GM19035 (cell line): ENCODE measurements around the gene B3GAT1.

ENCODE experiments used
- ATAC-seq: cut with Tn5 transposase; IDR thresholded peaks from one replicate; pipeline ENCODE4 v1.9.1; 2021; ENCODE audit not compliant: unreplicated experiment

The B3GAT1 gene

GRCh38 chr11:134393638-134394037, 18.4 kb downstream of the B3GAT1 start:
- no peak for ATAC-seq

GRCh38 chr11:134392953-134393615, 19.0 kb downstream of the B3GAT1 start:
- ATAC-seq: no peak

- no peak for ATAC-seq
Observed at GRCh38 chr11:134391656-134392055, 20.4 kb downstream of the B3GAT1 start.

- ATAC-seq: no peak
Observed at GRCh38 chr11:134390706-134391569, 21.1 kb downstream of the B3GAT1 start.

GRCh38 chr11:134389464-134390180, 22.4 kb downstream of the B3GAT1 start:
- no peak for ATAC-seq

- ATAC-seq: no peak
Observed at GRCh38 chr11:134388590-134388989, 23.5 kb downstream of the B3GAT1 start.

- no peak for ATAC-seq
Observed at GRCh38 chr11:134387501-134387900, 24.5 kb downstream of the B3GAT1 start.

GRCh38 chr11:134386945-134387344, 25.1 kb downstream of the B3GAT1 start:
- no peak for ATAC-seq

- no peak for ATAC-seq
Observed at GRCh38 chr11:134385774-134386565, 26.1 kb downstream of the B3GAT1 start.

GRCh38 chr11:134385171-134385570, 26.9 kb downstream of the B3GAT1 start:
- no peak for ATAC-seq

- no peak for ATAC-seq
Observed at GRCh38 chr11:134384406-134384805, 27.6 kb downstream of the B3GAT1 start.

GRCh38 chr11:134383576-134384221, 28.3 kb downstream of the B3GAT1 start:
- no peak for ATAC-seq

- ATAC-seq: no peak
Observed at GRCh38 chr11:134382830-134383229, 29.2 kb downstream of the B3GAT1 start.

GRCh38 chr11:134382257-134382656, 29.8 kb downstream of the B3GAT1 start:
- no peak for ATAC-seq

- no peak for ATAC-seq
Observed at GRCh38 chr11:134380785-134381184, 31.3 kb downstream of the B3GAT1 start.

GRCh38 chr11:134380229-134380628, 31.8 kb downstream of the B3GAT1 start:
- ATAC-seq: no peak

- no peak for ATAC-seq
Observed at GRCh38 chr11:134379241-134379640, 32.8 kb downstream of the B3GAT1 start.

GRCh38 chr11:134377876-134378275, 34.2 kb downstream of the B3GAT1 start:
- ATAC-seq: no peak

- ATAC-seq: no peak
Observed at GRCh38 chr11:134376150-134376921, 35.7 kb downstream of the B3GAT1 start.
